ENCODE results near the gene TMEM203.
"Not testable (repeated sequence)": the region's sequence is repeated elsewhere in the genome, so short reads cannot be mapped to it uniquely, and the experiment has no call there.

Gene TMEM203

DNA sequence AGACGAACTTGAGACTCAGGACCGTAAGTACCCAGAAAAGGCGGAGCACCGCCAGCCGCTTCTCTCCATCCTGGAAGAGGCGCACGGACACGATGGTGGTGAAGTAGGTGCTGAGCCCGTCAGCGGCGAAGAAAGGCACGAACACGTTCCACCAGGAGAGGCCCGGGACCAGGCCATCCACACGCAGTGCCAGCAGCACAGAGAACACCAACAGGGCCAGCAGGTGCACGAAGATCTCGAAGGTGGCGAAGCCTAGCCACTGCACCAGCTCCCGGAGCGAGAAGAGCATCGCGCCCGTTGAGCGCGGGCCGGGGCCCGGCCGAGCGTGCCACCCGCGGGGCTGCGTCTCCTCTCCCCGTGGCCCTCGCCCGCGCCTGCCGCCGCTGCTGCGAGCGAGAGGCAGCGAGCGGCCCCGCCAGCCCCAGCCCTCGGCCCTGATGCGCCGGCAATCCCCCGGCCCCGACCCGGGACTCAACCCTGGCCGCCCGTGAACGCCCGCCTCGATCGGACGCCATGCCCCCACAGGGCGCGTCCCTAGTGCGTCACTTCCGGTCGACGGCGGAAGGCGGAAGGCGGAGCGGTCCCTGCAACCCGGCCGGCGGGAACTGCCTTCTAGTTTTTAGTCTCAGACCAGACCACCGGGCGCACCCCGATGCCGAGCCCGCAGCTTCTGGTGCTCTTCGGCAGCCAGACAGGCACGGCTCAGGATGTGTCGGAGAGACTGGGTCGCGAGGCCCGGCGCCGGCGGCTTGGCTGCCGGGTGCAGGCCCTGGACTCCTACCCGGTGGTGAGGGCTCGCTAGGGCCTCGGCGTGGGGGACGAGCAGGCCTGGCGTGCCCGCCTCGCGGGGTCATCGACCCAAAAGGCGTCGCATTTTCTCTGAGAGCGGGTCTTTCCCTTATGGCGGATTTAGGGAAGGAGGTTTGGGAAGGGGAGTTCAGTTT lies at the start of gene TMEM203, which contains the start of gene NDOR1:
TSS of gene TMEM203 (minus strand) at position 523 of the 944 bp plus-strand sequence. CDS start at position 289, 234 bp downstream.
TSS of gene NDOR1 (plus strand) at position 575 of the 944 bp plus-strand sequence. CDS start at position 653, 78 bp downstream.
- DNase-seq (ENCODE audit: low read depth): peak; percentile 67

- peak; percentile 76 for DNase-seq (ENCODE audit: low read depth)
Measured at GRCh38 chr9:137254624-137255447, 49.4 kb upstream of the TMEM203 start, which contains the start of gene NELFB. Gene NELFB, plus strand, starts transcription at chr9:137255327.

DNA sequence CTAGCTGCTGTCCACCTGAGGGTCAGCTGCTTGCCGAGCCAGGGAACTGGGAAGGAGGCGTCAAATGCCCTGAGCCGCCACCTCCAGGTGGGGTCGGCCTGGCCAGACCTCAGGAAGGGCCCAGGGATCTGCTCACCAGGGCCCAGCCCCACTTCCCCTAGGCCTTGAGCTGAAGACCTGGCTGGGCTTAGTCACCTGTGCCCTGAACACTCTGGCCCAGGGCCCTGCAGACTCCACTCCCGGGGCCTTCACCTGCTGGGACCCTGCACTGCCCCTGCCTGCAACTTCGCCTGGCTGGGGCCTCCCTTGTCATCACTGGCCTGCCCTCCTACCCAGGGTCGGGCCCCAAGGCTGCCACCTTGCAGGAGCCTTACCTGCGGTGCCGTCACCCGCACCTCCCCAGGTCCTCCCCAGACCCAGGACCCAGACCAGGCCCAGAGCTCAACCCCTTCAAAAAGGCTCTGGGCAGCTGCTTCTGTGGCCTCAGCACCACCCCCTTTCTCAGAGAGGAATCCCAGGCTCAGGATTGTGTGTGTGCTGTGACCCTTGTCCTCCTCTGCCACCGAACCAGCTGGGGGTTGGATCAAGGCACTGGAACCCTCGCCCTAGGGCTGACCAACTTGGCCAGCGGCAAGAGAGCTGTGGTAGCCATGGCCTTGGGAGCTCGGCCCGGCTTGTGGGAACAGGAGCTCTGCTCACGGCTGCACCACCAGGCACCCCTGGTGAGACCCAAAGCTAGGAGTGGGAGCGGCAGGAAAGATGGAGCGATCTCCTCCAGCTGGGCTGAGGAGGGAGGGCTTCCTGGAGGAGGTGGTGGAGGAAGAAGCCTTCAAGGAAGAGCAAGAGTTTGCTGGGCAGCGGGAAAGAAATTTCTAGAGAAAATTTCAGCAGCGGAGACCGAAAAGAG lies 48.5 kb upstream of the TMEM203 start:
- DNase-seq (ENCODE audit: low read depth): peak; percentile 28

- no peak for DNase-seq (ENCODE audit: low read depth)
Measured at GRCh38 chr9:137252555-137253506, 47.4 kb upstream of the TMEM203 start.

DNA sequence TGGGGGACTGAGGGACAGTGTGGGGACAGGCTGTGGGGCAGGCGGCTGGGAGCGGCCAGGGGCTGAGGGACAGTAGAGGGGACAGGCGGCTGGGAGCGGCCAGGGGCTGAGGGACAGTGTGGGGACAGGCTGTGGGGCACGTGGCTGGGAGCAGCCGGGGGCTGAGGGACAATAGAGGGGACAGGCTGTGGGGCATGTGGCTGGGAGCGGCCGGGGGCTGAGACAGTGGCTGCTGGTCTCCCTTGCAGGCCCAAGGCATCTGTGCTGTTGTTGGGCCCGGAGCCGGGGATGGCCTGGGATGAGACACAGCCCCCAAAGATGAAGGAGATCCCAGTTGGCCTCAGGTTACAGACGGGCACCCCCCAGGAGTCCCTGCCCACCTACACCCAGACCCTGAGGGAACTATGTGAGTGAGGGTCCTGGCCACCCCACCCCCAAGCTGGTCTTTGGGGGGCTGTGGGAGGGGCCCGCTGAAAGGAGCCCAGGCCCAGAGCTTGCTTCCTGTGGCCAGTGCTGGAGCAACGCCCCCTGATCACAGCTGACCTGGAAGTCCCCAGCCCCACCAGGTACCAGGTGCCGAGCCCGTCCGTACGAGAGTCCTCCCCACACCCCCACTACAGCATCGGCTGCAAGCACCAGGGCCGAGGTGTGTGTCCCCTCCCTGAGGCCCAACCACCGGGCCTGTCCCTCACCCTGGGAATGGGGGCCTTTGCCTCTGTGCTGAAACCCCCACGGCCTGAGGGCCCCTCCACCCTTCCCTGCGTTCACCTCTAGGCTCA lies 46.2 kb upstream of the TMEM203 start:
- DNase-seq (ENCODE audit: low read depth): no peak

- no peak for DNase-seq (ENCODE audit: low read depth)
Measured at GRCh38 chr9:137251194-137251461, 45.7 kb upstream of the TMEM203 start, which contains the start of gene STPG3. Gene STPG3, plus strand, starts transcription at chr9:137251286. Its CDS starts 1 bp downstream, at chr9:137251287.

GRCh38 chr9:137250329-137251193 lies 45.1 kb upstream of the TMEM203 start:
- no peak for DNase-seq (ENCODE audit: low read depth)

DNA sequence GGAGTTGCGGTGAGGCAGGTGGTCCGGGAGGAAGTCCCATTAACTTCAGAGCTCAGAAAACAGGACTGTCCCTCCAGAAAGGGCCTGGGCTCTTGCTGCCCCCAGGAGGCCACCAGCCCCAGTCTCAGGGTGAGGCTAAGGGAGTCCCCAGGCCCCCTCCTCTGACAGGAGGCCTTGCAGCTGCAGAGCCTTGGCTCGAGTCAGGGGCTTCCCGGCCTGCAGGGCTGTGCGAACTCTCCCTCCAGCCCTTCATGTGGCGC lies 42.4 kb upstream of the TMEM203 start:
- DNase-seq (ENCODE audit: low read depth): no peak

GRCh38 chr9:137247135-137247915 lies 41.9 kb upstream of the TMEM203 start:
- DNase-seq (ENCODE audit: low read depth): peak; percentile 62

DNA sequence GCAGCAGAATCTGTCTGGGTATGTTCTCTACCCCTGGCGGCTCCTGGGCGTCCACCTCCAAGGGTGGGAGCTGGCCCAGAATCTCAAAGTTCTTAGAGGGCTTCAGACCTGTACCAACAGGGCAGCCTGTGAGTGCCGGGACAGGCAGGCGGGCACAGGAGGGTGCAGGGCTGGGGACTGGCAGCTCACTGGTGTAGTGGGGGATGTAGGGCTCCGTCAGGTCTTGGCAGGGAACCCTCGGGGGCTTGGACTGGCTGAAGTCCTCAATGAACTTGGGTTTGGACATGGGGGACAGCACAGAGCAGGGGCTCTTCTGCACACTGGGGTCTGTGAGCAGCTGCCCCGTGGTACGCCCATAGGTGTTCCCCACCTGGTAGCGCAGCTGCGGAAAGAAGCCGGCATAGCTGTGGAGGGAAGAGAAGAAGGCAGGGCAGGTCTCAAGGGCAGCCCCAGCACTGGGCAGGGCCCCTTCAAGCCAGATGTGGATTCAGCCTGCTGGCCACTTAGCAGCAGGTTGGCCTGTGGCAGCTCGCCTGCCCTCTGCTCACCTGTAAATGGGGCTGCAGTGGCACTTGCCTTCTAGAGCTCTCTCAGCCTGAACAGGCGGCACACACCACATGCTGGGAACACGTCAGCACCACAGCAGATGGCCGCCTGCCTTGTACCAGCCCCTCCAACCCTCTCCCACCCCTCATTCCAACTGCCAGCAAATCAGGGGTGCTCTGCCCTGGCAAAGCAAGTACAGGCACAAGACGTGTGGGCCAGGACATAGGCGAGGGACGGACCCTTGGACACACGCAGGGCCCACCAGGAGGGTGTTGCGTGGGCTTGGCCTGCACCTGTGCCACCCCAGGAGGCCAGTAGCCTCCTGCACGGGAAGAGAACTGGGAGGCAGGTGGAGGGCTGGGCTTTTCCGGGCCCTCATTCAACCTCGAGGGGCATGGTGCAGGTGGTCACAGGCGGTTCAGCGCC lies 40.3 kb upstream of the TMEM203 start:
- DNase-seq (ENCODE audit: low read depth): no peak

DNA sequence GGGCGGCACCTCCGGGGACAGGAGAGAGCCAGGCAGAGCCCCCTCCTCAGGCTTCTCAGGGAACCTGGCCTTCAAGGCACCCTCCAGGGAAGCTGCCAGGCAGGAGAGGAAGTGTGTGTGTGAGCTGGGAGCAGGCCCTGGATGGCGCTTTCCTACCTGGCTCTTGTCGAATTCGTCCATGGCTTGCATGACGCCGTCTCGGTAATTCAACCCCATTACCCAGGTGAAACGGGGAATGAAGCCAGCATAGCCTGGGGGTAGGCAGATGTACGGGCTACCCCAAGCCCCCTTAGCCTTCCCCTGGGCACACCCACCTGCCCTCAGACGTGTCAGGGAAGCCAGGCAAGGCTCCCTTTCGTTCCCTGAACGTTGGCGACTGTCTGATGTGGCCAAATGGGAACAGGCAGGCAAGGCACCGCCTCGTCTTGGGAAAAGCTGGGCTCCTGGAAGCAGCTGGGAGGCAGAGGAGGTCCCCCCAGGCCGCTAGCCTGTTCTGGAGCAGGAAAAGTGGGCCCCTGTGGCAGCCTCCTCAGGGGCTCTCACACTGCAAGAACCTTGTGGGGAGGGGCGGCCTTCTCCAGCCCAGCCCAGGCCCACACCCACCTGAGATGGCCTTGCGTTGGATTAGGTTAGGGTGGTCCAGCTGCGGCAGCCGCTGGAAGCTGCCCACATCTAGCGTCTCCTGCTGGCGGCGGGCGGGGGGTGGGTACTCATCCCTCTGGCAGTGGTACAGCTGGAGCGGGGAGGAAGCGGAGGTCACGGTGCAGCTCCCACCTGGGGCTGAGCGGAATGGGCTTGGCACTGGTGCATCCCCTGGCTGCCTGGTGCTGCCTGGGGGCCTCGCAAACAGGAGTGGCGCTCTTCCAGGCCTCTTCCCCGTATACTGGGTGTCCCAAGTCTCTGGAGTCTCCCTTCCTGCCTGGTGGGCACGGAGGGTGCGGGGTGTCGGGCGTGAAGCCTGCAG lies 39.3 kb upstream of the TMEM203 start:
- no peak for DNase-seq (ENCODE audit: low read depth)

DNA sequence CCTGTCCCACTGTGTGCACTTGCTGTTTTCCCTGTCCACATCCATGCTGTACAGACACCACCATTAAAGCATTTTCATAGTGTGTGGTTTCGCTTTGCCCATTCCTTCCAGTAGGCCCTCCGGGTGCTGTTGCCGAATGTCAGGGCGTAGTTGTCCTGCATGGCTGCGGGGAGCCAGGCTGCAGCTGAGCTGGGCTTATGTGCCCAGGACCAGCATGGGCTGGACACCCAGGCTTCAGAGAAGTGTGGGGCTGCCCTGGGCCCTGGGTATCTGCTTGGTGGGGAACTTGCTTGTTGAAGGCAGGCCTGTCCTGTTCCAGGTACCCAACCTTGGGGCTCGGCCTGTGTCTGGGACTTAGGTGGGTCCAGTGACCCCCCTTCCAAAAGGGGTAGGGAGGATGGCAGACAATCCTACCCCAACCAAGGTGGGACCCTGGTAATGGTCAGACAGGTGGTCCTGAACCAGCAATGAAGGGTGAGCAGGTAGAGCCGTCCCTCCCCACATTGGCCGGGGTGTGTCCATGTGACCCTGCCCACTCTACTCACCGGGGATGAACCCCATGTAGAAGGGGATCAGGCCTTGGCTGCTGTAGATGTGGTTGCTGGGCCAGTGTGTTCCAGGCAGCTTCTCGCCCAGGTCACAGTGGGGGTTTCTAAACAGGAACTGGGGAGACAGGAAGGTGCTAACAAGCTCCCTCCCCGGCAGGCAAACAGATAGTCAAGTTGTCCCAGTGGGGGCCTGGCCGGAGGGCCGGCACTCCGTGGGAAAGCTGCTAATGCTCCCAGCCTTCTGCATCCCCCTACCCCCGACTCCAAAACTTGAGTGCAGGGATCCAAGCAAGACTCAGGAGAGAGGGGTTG lies 38.4 kb upstream of the TMEM203 start:
- DNase-seq (ENCODE audit: low read depth): no peak

GRCh38 chr9:137243266-137243625 lies 37.8 kb upstream of the TMEM203 start:
- DNase-seq (ENCODE audit: low read depth): not testable (repeated sequence)

DNA sequence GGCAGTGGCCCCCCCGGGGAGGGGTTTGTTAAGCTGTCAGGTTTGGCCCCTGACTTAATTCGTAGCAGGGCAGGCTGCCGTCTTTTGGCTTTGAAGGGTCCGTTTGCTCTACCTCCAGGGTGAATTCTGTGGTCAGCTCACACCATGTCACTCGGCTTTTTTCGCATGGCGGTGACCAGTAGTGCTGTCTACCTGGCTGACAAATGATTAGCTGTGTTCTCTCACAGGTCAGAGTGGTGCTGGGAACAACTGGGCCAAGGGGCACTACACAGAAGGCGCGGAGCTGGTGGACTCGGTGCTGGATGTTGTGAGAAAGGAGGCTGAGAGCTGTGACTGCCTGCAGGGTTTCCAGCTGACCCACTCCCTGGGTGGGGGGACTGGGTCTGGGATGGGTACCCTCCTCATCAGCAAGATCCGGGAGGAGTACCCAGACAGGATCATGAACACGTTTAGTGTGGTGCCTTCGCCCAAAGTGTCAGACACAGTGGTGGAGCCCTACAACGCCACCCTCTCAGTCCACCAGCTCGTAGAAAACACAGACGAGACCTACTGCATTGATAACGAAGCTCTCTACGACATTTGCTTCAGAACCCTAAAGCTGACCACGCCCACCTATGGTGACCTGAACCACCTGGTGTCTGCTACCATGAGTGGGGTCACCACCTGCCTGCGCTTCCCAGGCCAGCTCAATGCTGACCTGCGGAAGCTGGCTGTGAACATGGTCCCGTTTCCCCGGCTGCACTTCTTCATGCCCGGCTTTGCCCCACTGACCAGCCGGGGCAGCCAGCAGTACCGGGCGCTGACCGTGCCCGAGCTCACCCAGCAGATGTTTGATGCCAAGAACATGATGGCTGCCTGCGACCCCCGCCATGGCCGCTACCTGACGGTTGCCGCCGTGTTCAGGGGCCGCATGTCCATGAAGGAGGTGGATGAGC lies 37.1 kb upstream of the TMEM203 start:
- DNase-seq (ENCODE audit: low read depth): no peak
